Loucy (cell line): ENCODE results near the gene CAMTA1.

Experiments used
- EZH2phosphoT487 ChIP-seq: fragments of 200-600 bp; IDR thresholded peaks from 2 replicates; pipeline ENCODE4 v1.6.1; 2018; ENCODE audit warnings: antibody characterized with exemption, mild to moderate bottlenecking, moderate library complexity, borderline replicate concordance
- TF ChIP-seq, protein P1 (sequence below): fragments of 200-600 bp; sonication (generic); conservative IDR thresholded peaks from 2 replicates; pipeline ENCODE4 v1.5.1; 2014; ENCODE audit warnings: mild to moderate bottlenecking, antibody characterized with exemption, low read length

DNA sequence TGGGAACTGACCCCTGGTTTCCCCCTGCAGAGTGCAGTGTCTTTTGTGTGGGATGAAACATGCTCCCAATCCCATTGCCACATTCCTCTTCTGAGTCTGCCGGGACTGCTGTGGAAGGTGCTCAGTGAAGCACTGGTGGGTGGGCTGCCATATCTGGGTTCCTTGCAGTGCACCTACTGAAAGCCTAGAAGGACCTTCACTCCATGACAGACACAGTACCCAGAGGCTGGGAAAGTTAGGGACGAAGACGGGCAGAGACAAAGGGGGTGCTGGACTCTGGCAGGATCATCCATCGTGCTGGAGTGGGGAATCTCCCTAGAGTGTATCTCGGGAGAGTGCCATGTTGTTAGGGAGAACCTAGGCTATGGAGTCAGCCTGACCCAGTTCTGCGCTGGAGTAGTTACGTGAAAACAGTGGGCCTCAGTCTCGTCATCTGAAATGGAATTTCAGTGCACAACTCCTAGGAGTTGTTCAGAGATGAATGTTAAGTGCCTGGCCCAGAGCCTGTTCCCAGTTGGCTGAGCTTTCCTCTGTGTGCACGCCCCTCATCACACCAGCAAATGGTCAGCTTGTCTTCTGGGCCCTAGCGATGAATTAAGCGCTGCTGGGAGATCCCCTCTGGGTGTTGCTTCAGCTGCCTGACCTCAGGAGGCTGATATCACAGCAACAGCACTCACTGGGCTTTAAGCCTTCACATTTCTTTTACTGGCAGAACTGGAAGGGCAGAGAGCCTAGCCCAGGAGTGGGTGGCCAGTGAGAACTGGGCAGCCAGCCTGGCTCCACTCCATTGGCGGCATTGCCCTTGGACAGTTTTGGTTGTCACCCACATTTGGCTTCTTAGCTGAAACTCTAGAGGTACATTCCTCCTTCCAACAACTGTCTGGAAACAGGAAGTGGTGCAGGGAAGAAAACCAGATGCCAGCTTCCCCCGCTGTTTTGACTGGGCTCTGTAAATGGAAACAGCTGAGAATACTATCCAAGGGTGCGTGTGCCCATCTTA lies 506.0 kb downstream of the CAMTA1 start:
- TF ChIP-seq, protein P1, sequence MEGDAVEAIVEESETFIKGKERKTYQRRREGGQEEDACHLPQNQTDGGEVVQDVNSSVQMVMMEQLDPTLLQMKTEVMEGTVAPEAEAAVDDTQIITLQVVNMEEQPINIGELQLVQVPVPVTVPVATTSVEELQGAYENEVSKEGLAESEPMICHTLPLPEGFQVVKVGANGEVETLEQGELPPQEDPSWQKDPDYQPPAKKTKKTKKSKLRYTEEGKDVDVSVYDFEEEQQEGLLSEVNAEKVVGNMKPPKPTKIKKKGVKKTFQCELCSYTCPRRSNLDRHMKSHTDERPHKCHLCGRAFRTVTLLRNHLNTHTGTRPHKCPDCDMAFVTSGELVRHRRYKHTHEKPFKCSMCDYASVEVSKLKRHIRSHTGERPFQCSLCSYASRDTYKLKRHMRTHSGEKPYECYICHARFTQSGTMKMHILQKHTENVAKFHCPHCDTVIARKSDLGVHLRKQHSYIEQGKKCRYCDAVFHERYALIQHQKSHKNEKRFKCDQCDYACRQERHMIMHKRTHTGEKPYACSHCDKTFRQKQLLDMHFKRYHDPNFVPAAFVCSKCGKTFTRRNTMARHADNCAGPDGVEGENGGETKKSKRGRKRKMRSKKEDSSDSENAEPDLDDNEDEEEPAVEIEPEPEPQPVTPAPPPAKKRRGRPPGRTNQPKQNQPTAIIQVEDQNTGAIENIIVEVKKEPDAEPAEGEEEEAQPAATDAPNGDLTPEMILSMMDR = no peak
- TF ChIP-seq EZH2phosphoT487 = no peak
